DND-41 (cell line): ENCODE data around the gene RBFOX2.

ENCODE experiments used
- EZH2 ChIP-seq: IDR thresholded peaks from 3 replicates; pipeline ENCODE4 v1.6.1; 2012; ENCODE audit warnings: borderline replicate concordance, low read depth, mild to moderate bottlenecking, moderate library complexity, low read length, inconsistent platforms; ENCODE audit not compliant: severe bottlenecking
- TF ChIP-seq, protein P1 (sequence below): IDR thresholded peaks from 2 replicates; pipeline ENCODE4 v1.5.1; 2012; ENCODE audit warnings: borderline replicate concordance, low read length, moderate library complexity, mild to moderate bottlenecking; ENCODE audit not compliant: poor library complexity, severe bottlenecking; ENCODE audit errors: extremely low read depth

DNA sequence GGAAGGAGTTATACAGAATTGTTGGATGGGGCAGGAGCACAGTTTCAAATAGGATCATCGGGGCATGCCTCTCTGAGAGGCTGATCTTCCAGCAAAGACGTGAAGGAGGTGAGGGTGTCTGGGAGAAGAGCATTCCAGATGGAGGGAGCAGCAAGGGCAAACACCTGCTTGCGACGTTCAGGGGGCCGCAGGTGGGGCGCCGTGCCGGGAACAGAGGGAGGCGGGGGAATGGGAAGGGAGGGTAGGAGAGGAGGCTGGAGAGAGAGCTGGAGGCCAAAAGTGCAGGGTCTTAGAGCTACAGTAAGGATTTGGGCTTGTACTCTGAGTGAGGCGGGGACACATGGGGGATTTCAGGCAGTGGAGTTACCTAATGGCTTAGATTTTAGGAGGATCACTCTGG is 297.3 kb downstream of the RBFOX2 start:
- no peak for TF ChIP-seq EZH2
- TF ChIP-seq, protein P1, sequence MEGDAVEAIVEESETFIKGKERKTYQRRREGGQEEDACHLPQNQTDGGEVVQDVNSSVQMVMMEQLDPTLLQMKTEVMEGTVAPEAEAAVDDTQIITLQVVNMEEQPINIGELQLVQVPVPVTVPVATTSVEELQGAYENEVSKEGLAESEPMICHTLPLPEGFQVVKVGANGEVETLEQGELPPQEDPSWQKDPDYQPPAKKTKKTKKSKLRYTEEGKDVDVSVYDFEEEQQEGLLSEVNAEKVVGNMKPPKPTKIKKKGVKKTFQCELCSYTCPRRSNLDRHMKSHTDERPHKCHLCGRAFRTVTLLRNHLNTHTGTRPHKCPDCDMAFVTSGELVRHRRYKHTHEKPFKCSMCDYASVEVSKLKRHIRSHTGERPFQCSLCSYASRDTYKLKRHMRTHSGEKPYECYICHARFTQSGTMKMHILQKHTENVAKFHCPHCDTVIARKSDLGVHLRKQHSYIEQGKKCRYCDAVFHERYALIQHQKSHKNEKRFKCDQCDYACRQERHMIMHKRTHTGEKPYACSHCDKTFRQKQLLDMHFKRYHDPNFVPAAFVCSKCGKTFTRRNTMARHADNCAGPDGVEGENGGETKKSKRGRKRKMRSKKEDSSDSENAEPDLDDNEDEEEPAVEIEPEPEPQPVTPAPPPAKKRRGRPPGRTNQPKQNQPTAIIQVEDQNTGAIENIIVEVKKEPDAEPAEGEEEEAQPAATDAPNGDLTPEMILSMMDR, result no peak
